OCI-LY1 (cell line): ENCODE results near the gene CYB561.

Experiments used
- H2AFZ ChIP-seq: fragments of 200-600 bp; sonication (generic), shearing (Covaris generic); 2 replicates; pipeline ENCODE4 v1.6.0; 2014; ENCODE audit warnings: antibody characterized with exemption, mild to moderate bottlenecking, low read length
- H3F3A ChIP-seq: fragments of 200-600 bp; sonication (generic), shearing (Covaris generic); 2 replicates; pipeline ENCODE4 v1.6.0; 2014; ENCODE audit warnings: mild to moderate bottlenecking, antibody characterized with exemption, low read length, moderate library complexity; ENCODE audit not compliant: insufficient read depth
- H3K27ac ChIP-seq: fragments of 200-600 bp; sonication (generic); 2 replicates; pipeline ENCODE4 v1.5.1; 2014; ENCODE audit warnings: low read length, mixed run types, mild to moderate bottlenecking, low read depth; ENCODE audit not compliant: poor library complexity, severe bottlenecking
- H3K27me3 ChIP-seq: fragments of 200-600 bp; sonication (generic); 2 replicates; pipeline ENCODE4 v1.6.0; 2014; ENCODE audit warnings: antibody characterized with exemption, mild to moderate bottlenecking, low read length, moderate library complexity; ENCODE audit not compliant: insufficient read depth
- H3K36me3 ChIP-seq: fragments of 200-600 bp; sonication (generic); 2 replicates; pipeline ENCODE4 v1.6.1; 2014; ENCODE audit warnings: mild to moderate bottlenecking, antibody characterized with exemption, low read length, moderate library complexity, mixed read lengths; ENCODE audit not compliant: insufficient read depth
- H3K4me1 ChIP-seq: fragments of 200-600 bp; sonication (generic); 2 replicates; pipeline ENCODE4 v1.5.1; 2014; ENCODE audit warnings: mild to moderate bottlenecking, low read length, moderate library complexity; ENCODE audit not compliant: insufficient read depth, severe bottlenecking
- H3K4me2 ChIP-seq: fragments of 200-600 bp; sonication (generic), shearing (Covaris generic); 2 replicates; pipeline ENCODE4 v1.6.1; 2014; ENCODE audit warnings: low read length
- H3K4me3 ChIP-seq: fragments of 200-600 bp; sonication (generic); 2 replicates; pipeline ENCODE4 v1.5.1; 2014; ENCODE audit warnings: low read length, low read depth, mild to moderate bottlenecking, mixed read lengths; ENCODE audit not compliant: poor library complexity, severe bottlenecking
- H3K79me2 ChIP-seq: fragments of 200-600 bp; shearing (Covaris generic); 2 replicates; pipeline ENCODE4 v1.6.1; 2016; ENCODE audit warnings: mixed run types, low read length, mixed read lengths; ENCODE audit not compliant: insufficient read depth
- H3K9ac ChIP-seq: fragments of 200-600 bp; sonication (generic), shearing (Covaris generic); 2 replicates; pipeline ENCODE4 v1.6.1; 2014; ENCODE audit warnings: mild to moderate bottlenecking, low read length, mixed read lengths
- H3K9me2 ChIP-seq: fragments of 200-600 bp; sonication (generic), shearing (Covaris generic); 2 replicates; pipeline ENCODE4 v1.6.1; 2014; ENCODE audit warnings: low read depth, mild to moderate bottlenecking, low read length, mixed read lengths
- H3K9me3 ChIP-seq: fragments of 200-600 bp; shearing (Covaris generic); 2 replicates; pipeline ENCODE4 v1.6.1; 2014; ENCODE audit warnings: low read length, mixed read lengths
- H4K20me1 ChIP-seq: fragments of 200-600 bp; sonication (generic), shearing (Covaris generic); 2 replicates; pipeline ENCODE4 v1.6.0; 2016; ENCODE audit warnings: mild to moderate bottlenecking, low read length; ENCODE audit not compliant: insufficient read depth
- EZH2 ChIP-seq: fragments of 200-600 bp; sonication (generic), shearing (Covaris generic); IDR thresholded peaks from 2 replicates; pipeline ENCODE4 v1.8.0; 2017; ENCODE audit warnings: borderline replicate concordance, mixed run types, mild to moderate bottlenecking, antibody characterized with exemption, low read length, moderate library complexity, mixed read lengths
- TF ChIP-seq, protein P1 (sequence below): fragments of 200-600 bp; sonication (generic), shearing (Covaris generic); IDR thresholded peaks from 2 replicates; pipeline ENCODE4 v1.5.1; 2017; ENCODE audit warnings: mild to moderate bottlenecking, antibody characterized with exemption, low read length, moderate library complexity, mixed read lengths

CYB561 gene

DNA sequence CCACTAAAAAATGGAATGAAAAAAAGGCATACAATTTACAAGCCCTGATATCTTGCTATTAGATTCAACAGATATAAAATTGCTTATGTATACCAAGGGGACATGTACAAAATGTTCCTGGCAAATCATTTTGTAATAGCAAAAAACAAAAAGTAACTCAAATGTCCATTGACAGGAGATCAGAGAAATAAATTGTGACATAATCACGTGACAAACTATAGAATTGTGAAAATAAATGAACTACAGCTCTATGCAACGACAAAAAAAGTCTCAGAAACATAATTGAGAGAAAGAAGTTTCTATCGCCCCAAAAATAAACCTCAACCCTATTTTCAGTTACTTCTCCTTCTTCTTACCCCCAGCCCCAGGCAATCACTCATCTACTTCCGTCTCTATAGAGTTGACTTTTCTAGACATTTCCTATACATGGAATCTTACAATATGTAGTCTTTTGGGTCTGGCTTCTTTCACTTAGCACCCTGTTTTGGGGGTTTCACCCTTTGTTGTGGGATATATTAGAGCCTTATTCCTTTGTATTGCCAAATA is 18.7 kb upstream of the CYB561 start:
- no peak overlapping the region for H3K27ac ChIP-seq
- H3K79me2 ChIP-seq, result no peaks in the 10 kb centered on the region
- H3K27me3 ChIP-seq, result peaks cover 8% of the 10 kb centered on the region; the same call in 1 of the 2 replicates
- H2AFZ ChIP-seq, result no peak overlapping the region
- H3F3A ChIP-seq, result no peaks in the 10 kb centered on the region; the same call in 1 of the 2 replicates
- no peak overlapping the region for H3K4me2 ChIP-seq
- no peak overlapping the region for H3K9ac ChIP-seq
- no peaks in the 10 kb centered on the region for H3K9me3 ChIP-seq
- TF ChIP-seq EZH2, result no peak
- TF ChIP-seq, protein P1, sequence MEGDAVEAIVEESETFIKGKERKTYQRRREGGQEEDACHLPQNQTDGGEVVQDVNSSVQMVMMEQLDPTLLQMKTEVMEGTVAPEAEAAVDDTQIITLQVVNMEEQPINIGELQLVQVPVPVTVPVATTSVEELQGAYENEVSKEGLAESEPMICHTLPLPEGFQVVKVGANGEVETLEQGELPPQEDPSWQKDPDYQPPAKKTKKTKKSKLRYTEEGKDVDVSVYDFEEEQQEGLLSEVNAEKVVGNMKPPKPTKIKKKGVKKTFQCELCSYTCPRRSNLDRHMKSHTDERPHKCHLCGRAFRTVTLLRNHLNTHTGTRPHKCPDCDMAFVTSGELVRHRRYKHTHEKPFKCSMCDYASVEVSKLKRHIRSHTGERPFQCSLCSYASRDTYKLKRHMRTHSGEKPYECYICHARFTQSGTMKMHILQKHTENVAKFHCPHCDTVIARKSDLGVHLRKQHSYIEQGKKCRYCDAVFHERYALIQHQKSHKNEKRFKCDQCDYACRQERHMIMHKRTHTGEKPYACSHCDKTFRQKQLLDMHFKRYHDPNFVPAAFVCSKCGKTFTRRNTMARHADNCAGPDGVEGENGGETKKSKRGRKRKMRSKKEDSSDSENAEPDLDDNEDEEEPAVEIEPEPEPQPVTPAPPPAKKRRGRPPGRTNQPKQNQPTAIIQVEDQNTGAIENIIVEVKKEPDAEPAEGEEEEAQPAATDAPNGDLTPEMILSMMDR, result no peak
- no peaks in the 10 kb centered on the region for H3K9me2 ChIP-seq
- no peaks in the 10 kb centered on the region for H3K4me1 ChIP-seq
- no peaks in the 10 kb centered on the region for H4K20me1 ChIP-seq
- no peaks in the 10 kb centered on the region; the same call in 1 of the 2 replicates for H3K36me3 ChIP-seq
- H3K4me3 ChIP-seq, result no peak overlapping the region

DNA sequence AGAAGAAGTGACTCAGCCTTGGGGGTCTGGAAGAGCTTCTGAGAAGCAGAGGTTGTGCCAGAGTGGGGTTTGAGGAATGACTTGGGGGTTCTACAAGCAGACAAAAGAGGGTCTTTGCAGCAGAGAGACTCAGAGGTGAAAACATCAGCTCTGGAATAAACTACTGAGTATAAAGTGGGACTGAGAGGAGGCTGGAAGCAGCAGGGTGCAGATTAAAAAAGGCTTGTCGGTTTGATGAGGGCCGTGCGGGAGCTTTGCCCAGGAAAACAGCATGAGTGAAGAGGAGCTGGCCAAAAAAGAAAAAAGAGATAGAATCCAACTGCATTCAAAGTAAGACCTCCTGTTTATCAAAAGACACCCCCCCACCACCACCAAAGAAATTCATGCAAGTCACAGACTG is 17.7 kb upstream of the CYB561 start:
- Histone ChIP-seq H3F3A (no peaks in the 10 kb centered on the region; the same call in 1 of the 2 replicates), H3K9ac (no peak overlapping the region), H3K4me3 (no peak overlapping the region), H3K27ac (no peak overlapping the region), H3K27me3 (peaks cover 8% of the 10 kb centered on the region; the same call in 1 of the 2 replicates), H2AFZ (no peak overlapping the region), H3K36me3 (no peaks in the 10 kb centered on the region; the same call in 1 of the 2 replicates), H3K4me1 (no peaks in the 10 kb centered on the region), H3K9me3 (no peaks in the 10 kb centered on the region), H4K20me1 (no peaks in the 10 kb centered on the region), H3K79me2 (no peaks in the 10 kb centered on the region), H3K4me2 (no peak overlapping the region), H3K9me2 (no peaks in the 10 kb centered on the region)
- TF ChIP-seq EZH2, result no peak
- TF ChIP-seq, protein P1, result no peak

DNA sequence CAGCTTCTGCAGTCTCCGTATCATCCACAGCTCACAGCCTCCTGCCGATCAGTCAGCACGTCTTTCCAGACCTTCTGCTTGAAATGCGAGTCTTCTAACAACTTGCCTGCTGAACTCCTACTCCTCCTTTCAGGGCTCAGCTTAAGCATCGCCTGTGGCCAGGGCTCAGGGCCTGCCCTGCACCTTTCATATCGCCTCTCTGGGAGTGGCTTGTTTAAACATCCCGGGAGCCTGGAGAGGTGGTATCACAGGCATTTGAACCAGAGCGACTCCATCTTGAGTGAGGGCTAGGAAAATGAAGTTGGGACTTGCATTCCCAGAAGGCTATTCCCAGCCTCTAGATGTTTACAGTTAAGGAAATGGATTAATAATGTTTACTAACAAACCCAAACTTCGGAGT is 13.9 kb upstream of the CYB561 start:
- peaks cover 8% of the 10 kb centered on the region; the same call in 1 of the 2 replicates for H3K27me3 ChIP-seq

More for the DNA sequence above, 13.9 kb upstream of the CYB561 start:
- H3K4me3 ChIP-seq, result no peak overlapping the region
- TF ChIP-seq EZH2, result no peak
- TF ChIP-seq, protein P1, result no peak
- no peaks in the 10 kb centered on the region; the same call in 1 of the 2 replicates for H3F3A ChIP-seq
- no peaks in the 10 kb centered on the region for H3K9me3 ChIP-seq
- no peak overlapping the region for H3K4me2 ChIP-seq
- H3K79me2 ChIP-seq, result no peaks in the 10 kb centered on the region
- no peaks in the 10 kb centered on the region for H4K20me1 ChIP-seq
- no peaks in the 10 kb centered on the region for H3K9me2 ChIP-seq
- no peak overlapping the region for H3K9ac ChIP-seq
- no peak overlapping the region for H3K27ac ChIP-seq
- no peaks in the 10 kb centered on the region for H3K4me1 ChIP-seq
- no peak overlapping the region for H2AFZ ChIP-seq
- H3K36me3 ChIP-seq, result no peaks in the 10 kb centered on the region; the same call in 1 of the 2 replicates
